ENCODE results near the gene OR2B3. TPM values are rescaled to one million over a fixed set of nuclear protein-coding genes. Genes with fewer than 3 reads are reported as not detected.

OR2B3 gene
- total RNA-seq, 4 donors from 2014 or later: not detected

- DNase-seq (ENCODE audit: low spot score in 2 of 2): no peak
- TF ChIP-seq EP300 (IDR thresholded peaks at IDR 0.05) (no peak), CTCF (IDR thresholded peaks at IDR 0.05) (no peak), POLR2A (IDR thresholded peaks at IDR 0.05) (no peak), POLR2AphosphoS5 (IDR thresholded peaks at IDR 0.05) (no peak)
- WGBS: 14% methylated on average over 1 of the region's 1 CpG
Observed at GRCh38 chr6:29107758-29108157, 20.6 kb upstream of the OR2B3 start, which contains the start of gene OR2J3. TSS of gene OR2J3 (plus strand) at chr6:29108058. CDS start at chr6:29111891, 3,833 bp downstream.

GRCh38 chr6:29099190-29099589 is 12.1 kb upstream of the OR2B3 start, which contains the start of gene OR2J1:
TSS of gene OR2J1 (plus strand) at chr6:29099490. CDS start at chr6:29100943, 1,453 bp downstream.
- Histone ChIP-seq H3K27me3 (no peaks in the 10 kb centered on the region), H3K4me1 (no peaks in the 10 kb centered on the region), H3K4me3 (no peak within 1 kb of the TSS), H3K9me3 (no peaks in the 10 kb centered on the region), H3K27ac (no peak within 1 kb of the TSS), H3K36me3 (no peaks in the 10 kb centered on the region)
- 80% methylated on average over 3 of the region's 3 CpGs for WGBS
- no peak for TF ChIP-seq CTCF (IDR thresholded peaks at IDR 0.05)
- no peak for TF ChIP-seq POLR2AphosphoS5 (IDR thresholded peaks at IDR 0.05)
- no peak for TF ChIP-seq POLR2A (IDR thresholded peaks at IDR 0.05)
- no peak for DNase-seq (ENCODE audit: low spot score in 2 of 2)

More at GRCh38 chr6:29107758-29108157, 20.6 kb upstream of the OR2B3 start, which contains the start of gene OR2J3:
- no peak within 1 kb of the TSS for H3K4me3 ChIP-seq
- H3K9me3 ChIP-seq: no peaks in the 10 kb centered on the region
- H3K27ac ChIP-seq: no peak within 1 kb of the TSS
- no peaks in the 10 kb centered on the region for H3K4me1 ChIP-seq
- H3K36me3 ChIP-seq: no peaks in the 10 kb centered on the region
- H3K27me3 ChIP-seq: no peaks in the 10 kb centered on the region

GRCh38 chr6:29097803-29098202 is 10.7 kb upstream of the OR2B3 start:
- Histone ChIP-seq H3K27me3 (no peaks in the 10 kb centered on the region), H3K4me3 (no peak overlapping the region), H3K36me3 (no peaks in the 10 kb centered on the region), H3K27ac (no peak overlapping the region), H3K4me1 (no peaks in the 10 kb centered on the region), H3K9me3 (no peaks in the 10 kb centered on the region)
- WGBS: 55% methylated on average over 1 of the region's 1 CpG
- no peak for TF ChIP-seq EP300 (IDR thresholded peaks at IDR 0.05)
- no peak for TF ChIP-seq CTCF (IDR thresholded peaks at IDR 0.05)
- DNase-seq (ENCODE audit: low spot score in 2 of 2): no peak

- WGBS: 83% methylated on average over 3 of the region's 3 CpGs
- H3K4me3 ChIP-seq: no peak overlapping the region
- DNase-seq (ENCODE audit: low spot score in 2 of 2): no peak
- no peak overlapping the region for H3K27ac ChIP-seq
- no peaks in the 10 kb centered on the region for H3K4me1 ChIP-seq
- H3K9me3 ChIP-seq: no peaks in the 10 kb centered on the region
- H3K36me3 ChIP-seq: no peaks in the 10 kb centered on the region
- no peaks in the 10 kb centered on the region for H3K27me3 ChIP-seq
- TF ChIP-seq EP300 (IDR thresholded peaks at IDR 0.05) (no peak), POLR2AphosphoS5 (IDR thresholded peaks at IDR 0.05) (no peak), POLR2A (IDR thresholded peaks at IDR 0.05) (no peak), CTCF (IDR thresholded peaks at IDR 0.05) (no peak)
Observed at GRCh38 chr6:29092957-29093356, 5.8 kb upstream of the OR2B3 start.

- Histone ChIP-seq H3K27ac (no peak overlapping the region), H3K4me1 (no peaks in the 10 kb centered on the region), H3K36me3 (no peaks in the 10 kb centered on the region), H3K9me3 (peaks cover 4% of the 10 kb centered on the region), H3K4me3 (no peak overlapping the region), H3K27me3 (no peaks in the 10 kb centered on the region)
- no peak for TF ChIP-seq CTCF (IDR thresholded peaks at IDR 0.05)
- no peak for TF ChIP-seq POLR2AphosphoS5 (IDR thresholded peaks at IDR 0.05)
- TF ChIP-seq POLR2A (IDR thresholded peaks at IDR 0.05): no peak
- TF ChIP-seq EP300 (IDR thresholded peaks at IDR 0.05): no peak
- WGBS: 87% methylated on average over 12 of the region's 15 CpGs
- no peak for DNase-seq (ENCODE audit: low spot score in 2 of 2)
Observed at GRCh38 chr6:29082457-29082856, 4.7 kb downstream of the OR2B3 start.

Data from suprapubic skin (tissue), 4 donors.